HG02938 (cell line): ENCODE measurements around the gene AFG1L.

Experiments used
- ATAC-seq: cut with Tn5 transposase; IDR thresholded peaks from one replicate; pipeline ENCODE4 v1.9.1; 2021; ENCODE audit warnings: mild to moderate bottlenecking, moderate library complexity; ENCODE audit not compliant: unreplicated experiment

AFG1L gene

DNA sequence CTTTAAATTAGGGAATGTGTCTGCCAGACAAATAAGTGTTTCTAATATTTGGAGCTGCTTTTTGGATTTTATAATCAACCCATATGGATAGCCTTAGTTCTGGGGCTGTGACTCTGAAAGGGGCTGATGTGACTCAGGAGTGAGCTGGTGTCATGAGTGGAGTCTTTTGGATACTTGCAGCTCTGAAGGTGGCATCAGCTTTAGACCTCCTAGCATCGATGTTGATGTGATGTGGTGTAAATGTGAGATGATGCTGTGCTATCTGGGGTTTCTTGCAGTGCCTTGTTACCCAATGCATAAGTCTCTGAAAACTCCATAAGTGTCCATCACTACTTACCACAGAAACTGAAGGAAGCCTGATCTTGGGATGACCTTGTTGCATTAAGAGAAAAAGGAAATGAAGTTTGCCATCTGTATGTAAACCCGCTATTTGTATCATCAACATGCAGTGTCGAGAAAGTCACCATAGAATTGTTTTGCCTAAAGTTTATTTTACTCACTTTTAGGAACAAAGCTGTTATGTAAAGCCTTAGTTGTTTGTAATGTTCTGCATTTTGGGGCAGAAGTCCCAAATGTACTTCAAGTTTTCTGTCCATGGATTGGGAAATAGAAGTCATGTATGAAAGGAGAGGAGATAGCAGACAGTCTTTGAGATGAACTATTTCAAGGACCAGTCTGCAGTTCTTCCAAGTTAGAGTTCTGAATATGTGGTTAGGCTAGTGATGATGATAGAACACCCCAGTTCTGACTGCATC lies 273.9 kb downstream of the AFG1L start:
- ATAC-seq, result no peak

DNA sequence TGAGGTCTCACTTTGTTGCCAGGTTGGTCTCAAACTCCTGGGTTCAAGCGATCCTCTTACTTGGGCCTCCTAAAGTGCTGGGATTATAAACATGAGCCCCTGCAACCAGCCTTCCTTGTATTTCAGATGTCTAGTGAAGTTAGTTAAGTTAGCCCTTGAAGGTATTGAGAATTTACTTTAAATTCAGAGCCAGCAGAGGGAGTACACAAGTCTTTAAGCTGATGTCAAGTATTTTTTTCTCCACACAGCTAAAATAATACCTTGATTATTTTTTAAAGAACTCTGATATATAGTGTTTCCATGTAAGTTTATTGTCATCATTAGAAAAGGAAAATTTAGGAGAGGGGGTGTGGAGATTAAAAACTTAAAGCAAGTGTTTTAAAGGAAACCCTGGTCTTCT lies 275.7 kb downstream of the AFG1L start:
- ATAC-seq, result no peak

GRCh38 chr6:108574457-108575141 lies 279.7 kb downstream of the AFG1L start:
- ATAC-seq, result no peak
